CD4-positive, alpha-beta T cell (primary cell): ENCODE data around the gene KLHL14. TPM values are rescaled to one million over a fixed set of nuclear protein-coding genes. Genes with fewer than 3 reads are reported as not detected.

Experiments
- ATAC-seq: fragments of 200-7000 bp; cut with Tn5 transposase; one replicate; pipeline ENCODE4 v1.10.0; 2022; ENCODE audit warnings: mild to moderate bottlenecking; ENCODE audit not compliant: poor library complexity
- CTCF ChIA-PET: fragments of 350-600 bp; sonication (Branson Sonifier 250); formaldehyde crosslinking; loops from one replicate; lab custom pipeline; 2021; ENCODE audit warnings: antibody characterized with exemption, inconsistent platforms; lab: Charles Lee
- POLR2A ChIA-PET: fragments of 350-600 bp; sonication (Branson Sonifier 250); formaldehyde crosslinking; loops from one replicate; lab custom pipeline; 2021; ENCODE audit warnings: antibody characterized with exemption, inconsistent platforms; lab: Charles Lee
- DNase-seq, 14 experiments: peaks; one replicate each; pipeline ENCODE4 v3.0.0-alpha.2; 2013 to 2020; ENCODE audit warnings: mixed read lengths in 2 of 14
- H3K27ac ChIP-seq, 2 donors: one replicate each; pipeline versions ENCODE4 v1.5.1 to v1.7.0; 2013; ENCODE audit warnings: low read length in 2 of 2, low read depth in 1 of 2, mild to moderate bottlenecking in 1 of 2
- H3K27me3 ChIP-seq, 2 experiments: 1 replicate in 1 of 2; 2 replicates in 1 of 2; pipeline versions ENCODE4 v1.6.1 to v1.7.0; 2013; ENCODE audit warnings: low read length in 2 of 2, control low read depth in 1 of 2, mild to moderate bottlenecking in 1 of 2, moderate library complexity in 1 of 2; ENCODE audit not compliant: insufficient read depth in 2 of 2, control insufficient read depth in 1 of 2
- H3K36me3 ChIP-seq: one replicate; pipeline ENCODE4 v1.6.1; 2013; ENCODE audit warnings: low read length, control low read depth; ENCODE audit not compliant: insufficient read depth
- H3K4me1 ChIP-seq: one replicate; pipeline ENCODE4 v1.6.1; 2013; ENCODE audit warnings: low read length, control low read depth; ENCODE audit not compliant: insufficient read depth
- H3K4me3 ChIP-seq: one replicate; pipeline ENCODE4 v1.5.1; 2013; ENCODE audit warnings: mild to moderate bottlenecking, low read length, moderate library complexity
- H3K9me3 ChIP-seq, 2 experiments: 1 replicate in 1 of 2; 2 replicates in 1 of 2; pipeline versions ENCODE4 v1.6.1 to v1.7.0; 2013; ENCODE audit warnings: low read length in 2 of 2, mild to moderate bottlenecking in 2 of 2, control low read depth in 1 of 2, moderate library complexity in 1 of 2; ENCODE audit not compliant: control insufficient read depth in 1 of 2, insufficient read depth in 1 of 2
- H3K27ac Mint-ChIP-seq: one replicate; pipeline ENCODE4 v1.8.0; 2020; ENCODE audit warnings: mixed read lengths
- H3K27me3 Mint-ChIP-seq: one replicate; pipeline ENCODE4 v1.8.0; 2021; ENCODE audit warnings: mixed read lengths
- H3K36me3 Mint-ChIP-seq: one replicate; pipeline ENCODE4 v1.8.0; 2021; ENCODE audit warnings: low read depth, mixed read lengths
- H3K4me1 Mint-ChIP-seq: one replicate; pipeline ENCODE4 v1.8.0; 2021; ENCODE audit warnings: low read depth, mixed read lengths
- H3K4me3 Mint-ChIP-seq: one replicate; pipeline ENCODE4 v1.8.0; 2020; ENCODE audit warnings: mild to moderate bottlenecking, mixed read lengths
- H3K9me3 Mint-ChIP-seq: one replicate; pipeline ENCODE4 v1.8.0; 2020; ENCODE audit warnings: mixed read lengths
- CTCF ChIP-seq: fragments of 200-600 bp; IDR thresholded peaks from one replicate; pipeline ENCODE4 v1.8.0; 2022; ENCODE audit warnings: antibody characterized with exemption, mild to moderate bottlenecking
- intact Hi-C, 2 experiments: fragments of 100-400 bp; cut with DNase I in 1 of 2; cut with micrococcal nuclease in 1 of 2; formaldehyde crosslinking; loops; one replicate each; pipeline versions ENCODE4 v1.15.1 to v1.9.0; 2023 to 2025; cut with DNase I, micrococcal nuclease
- total RNA-seq, 174 experiments: library from RNA in 2 of 174; stranded (reverse) in 2 of 174; gene quantifications; one replicate each; pipeline ENCODE4 v1.2.3 and lab custom pipeline; 2021 to 2026

KLHL14 gene
- total RNA-seq, 2 experiments from 2014 or later = not detected

GRCh38 chr18:32624182-32624723 lies 148.6 kb downstream of the KLHL14 start:
- ChIA-PET CTCF (no interaction called here), POLR2A (interaction anchor here (0.6 kb wide), 1 partner anchor 62 kb away, joined by 3 read pairs; no protein-coding TSS in a partner anchor)
- DNase-seq = no peak
- Histone ChIP-seq H3K27ac (no peak overlapping the region), H3K36me3 (no peaks in the 10 kb centered on the region), H3K4me3 (no peak overlapping the region), H3K27me3 (no peaks in the 10 kb centered on the region), H3K4me1 (no peaks in the 10 kb centered on the region), H3K9me3 (no peaks in the 10 kb centered on the region)
- H3K4me3 Mint-ChIP-seq = no peak overlapping the region
- intact Hi-C loops = no loop called here
- no peaks in the 10 kb centered on the region for H3K9me3 Mint-ChIP-seq
- no peaks in the 10 kb centered on the region for H3K36me3 Mint-ChIP-seq
- peaks cover 21% of the 10 kb centered on the region for H3K27me3 Mint-ChIP-seq
- no peak for TF ChIP-seq CTCF
- no peak for ATAC-seq
- H3K4me1 Mint-ChIP-seq = no peaks in the 10 kb centered on the region
- no peak overlapping the region for H3K27ac Mint-ChIP-seq

GRCh38 chr18:32623563-32623962 lies 149.3 kb downstream of the KLHL14 start:
- POLR2A ChIA-PET = no interaction called here
- no peaks in the 10 kb centered on the region for H3K4me1 Mint-ChIP-seq

More at GRCh38 chr18:32623563-32623962, 149.3 kb downstream of the KLHL14 start:
- no peak for TF ChIP-seq CTCF
- DNase-seq = no peak
- Histone ChIP-seq H3K27me3 (no peaks in the 10 kb centered on the region), H3K4me1 (no peaks in the 10 kb centered on the region), H3K27ac (no peak overlapping the region), H3K4me3 (no peak overlapping the region), H3K36me3 (no peaks in the 10 kb centered on the region), H3K9me3 (no peaks in the 10 kb centered on the region)
- Mint-ChIP-seq H3K36me3 (no peaks in the 10 kb centered on the region), H3K27me3 (peaks cover 19% of the 10 kb centered on the region), H3K27ac (no peak overlapping the region), H3K4me3 (no peak overlapping the region), H3K9me3 (no peaks in the 10 kb centered on the region)
- CTCF ChIA-PET = no interaction called here
- intact Hi-C loops = no loop called here
- no peak for ATAC-seq
